ENCODE data around the gene CENPB.

DNA sequence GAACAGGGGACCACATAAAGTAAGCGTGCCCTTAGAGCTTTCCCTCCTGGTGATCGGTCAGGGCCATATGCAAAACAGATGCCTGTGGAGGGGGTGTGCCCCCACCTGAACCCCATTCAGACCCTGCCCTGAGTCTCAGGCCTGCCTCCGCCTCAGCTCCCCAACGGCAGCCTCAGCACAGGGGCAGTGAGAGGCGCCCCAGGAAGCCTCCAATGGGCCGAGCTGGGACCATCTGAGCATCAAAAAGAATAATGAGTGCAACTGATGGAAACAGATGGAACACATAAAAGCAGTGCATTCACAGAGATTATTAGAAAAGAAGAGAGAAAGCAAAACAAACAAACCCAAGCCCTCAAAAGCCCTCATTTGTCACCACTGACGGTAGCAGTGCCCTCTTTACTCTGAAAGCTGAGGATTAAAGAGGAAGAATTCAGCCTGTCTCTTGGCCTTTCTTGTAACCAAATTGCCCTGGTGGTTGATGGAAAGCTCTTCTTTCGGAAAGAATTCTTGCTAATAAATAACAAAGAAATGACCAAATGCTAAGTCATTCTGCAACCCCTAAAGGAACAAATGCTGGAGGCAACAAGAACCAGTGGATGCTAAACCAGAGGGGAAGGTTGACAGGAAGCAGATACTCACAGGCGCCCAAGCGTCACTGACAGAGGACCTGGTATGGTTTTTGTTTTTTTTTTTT lies 25.7 kb downstream of the CENPB start:
- TF ChIP-seq TEAD4 (IDR thresholded peaks at IDR 0.05), result no peak
- no peak for TF ChIP-seq RAD21 (IDR thresholded peaks at IDR 0.05; ENCODE audit: low read depth)
- no peak for TF ChIP-seq CREB1 (IDR thresholded peaks at IDR 0.05; ENCODE audit: low read depth)
- no peak for TF ChIP-seq EGR1 (IDR thresholded peaks at IDR 0.05)
- TF ChIP-seq TAF1 (IDR thresholded peaks at IDR 0.05; ENCODE audit: low read depth), result no peak
- TF ChIP-seq, protein P1, sequence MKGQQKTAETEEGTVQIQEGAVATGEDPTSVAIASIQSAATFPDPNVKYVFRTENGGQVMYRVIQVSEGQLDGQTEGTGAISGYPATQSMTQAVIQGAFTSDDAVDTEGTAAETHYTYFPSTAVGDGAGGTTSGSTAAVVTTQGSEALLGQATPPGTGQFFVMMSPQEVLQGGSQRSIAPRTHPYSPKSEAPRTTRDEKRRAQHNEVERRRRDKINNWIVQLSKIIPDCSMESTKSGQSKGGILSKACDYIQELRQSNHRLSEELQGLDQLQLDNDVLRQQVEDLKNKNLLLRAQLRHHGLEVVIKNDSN (IDR thresholded peaks at IDR 0.05), result no peak
- TF ChIP-seq YY1 (IDR thresholded peaks at IDR 0.05; ENCODE audit: low read depth), result no peak
- TF ChIP-seq FOXM1 (IDR thresholded peaks at IDR 0.05; ENCODE audit: borderline replicate concordance, low read depth), result no peak
- no peak for TF ChIP-seq ZBTB7A (IDR thresholded peaks at IDR 0.05; ENCODE audit: low read depth)
- TF ChIP-seq EP300 (IDR thresholded peaks at IDR 0.05; ENCODE audit: borderline replicate concordance), result no peak
- TF ChIP-seq, protein P2, sequence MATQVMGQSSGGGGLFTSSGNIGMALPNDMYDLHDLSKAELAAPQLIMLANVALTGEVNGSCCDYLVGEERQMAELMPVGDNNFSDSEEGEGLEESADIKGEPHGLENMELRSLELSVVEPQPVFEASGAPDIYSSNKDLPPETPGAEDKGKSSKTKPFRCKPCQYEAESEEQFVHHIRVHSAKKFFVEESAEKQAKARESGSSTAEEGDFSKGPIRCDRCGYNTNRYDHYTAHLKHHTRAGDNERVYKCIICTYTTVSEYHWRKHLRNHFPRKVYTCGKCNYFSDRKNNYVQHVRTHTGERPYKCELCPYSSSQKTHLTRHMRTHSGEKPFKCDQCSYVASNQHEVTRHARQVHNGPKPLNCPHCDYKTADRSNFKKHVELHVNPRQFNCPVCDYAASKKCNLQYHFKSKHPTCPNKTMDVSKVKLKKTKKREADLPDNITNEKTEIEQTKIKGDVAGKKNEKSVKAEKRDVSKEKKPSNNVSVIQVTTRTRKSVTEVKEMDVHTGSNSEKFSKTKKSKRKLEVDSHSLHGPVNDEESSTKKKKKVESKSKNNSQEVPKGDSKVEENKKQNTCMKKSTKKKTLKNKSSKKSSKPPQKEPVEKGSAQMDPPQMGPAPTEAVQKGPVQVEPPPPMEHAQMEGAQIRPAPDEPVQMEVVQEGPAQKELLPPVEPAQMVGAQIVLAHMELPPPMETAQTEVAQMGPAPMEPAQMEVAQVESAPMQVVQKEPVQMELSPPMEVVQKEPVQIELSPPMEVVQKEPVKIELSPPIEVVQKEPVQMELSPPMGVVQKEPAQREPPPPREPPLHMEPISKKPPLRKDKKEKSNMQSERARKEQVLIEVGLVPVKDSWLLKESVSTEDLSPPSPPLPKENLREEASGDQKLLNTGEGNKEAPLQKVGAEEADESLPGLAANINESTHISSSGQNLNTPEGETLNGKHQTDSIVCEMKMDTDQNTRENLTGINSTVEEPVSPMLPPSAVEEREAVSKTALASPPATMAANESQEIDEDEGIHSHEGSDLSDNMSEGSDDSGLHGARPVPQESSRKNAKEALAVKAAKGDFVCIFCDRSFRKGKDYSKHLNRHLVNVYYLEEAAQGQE (IDR thresholded peaks at IDR 0.05; ENCODE audit: low read depth), result no peak
- TF ChIP-seq, protein P3, sequence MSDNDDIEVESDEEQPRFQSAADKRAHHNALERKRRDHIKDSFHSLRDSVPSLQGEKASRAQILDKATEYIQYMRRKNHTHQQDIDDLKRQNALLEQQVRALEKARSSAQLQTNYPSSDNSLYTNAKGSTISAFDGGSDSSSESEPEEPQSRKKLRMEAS (IDR thresholded peaks at IDR 0.05), result no peak
